LNCAP (cell line): ENCODE data around the gene PTCD1.

Source experiments
- CTCF ChIP-seq: fragments of 450-650 bp; IDR thresholded peaks from 2 replicates; pipeline ENCODE4 v1.5.1; 2017; ENCODE audit warnings: mild to moderate bottlenecking

PTCD1 gene

GRCh38 chr7:99415513-99416127 lies 23.0 kb downstream of the PTCD1 start:
- TF ChIP-seq CTCF: peak; percentile 70

- no peak for TF ChIP-seq CTCF
Observed at GRCh38 chr7:99410635-99411034, 28.0 kb downstream of the PTCD1 start.

GRCh38 chr7:99409806-99410205 lies 28.8 kb downstream of the PTCD1 start:
- no peak for TF ChIP-seq CTCF

- no peak for TF ChIP-seq CTCF
Observed at GRCh38 chr7:99409192-99409572, 29.4 kb downstream of the PTCD1 start.

GRCh38 chr7:99408379-99409191 lies 30.0 kb downstream of the PTCD1 start, which contains the start of the genes BUD31 and PDAP1:
BUD31 (plus strand) TSS chr7:99408969; CDS start chr7:99411093, 2,124 bp downstream.
PDAP1 (minus strand) TSS chr7:99408597; CDS start chr7:99408548, 49 bp downstream.
- no peak for TF ChIP-seq CTCF

- TF ChIP-seq CTCF: no peak
Observed at GRCh38 chr7:99407872-99408378, 30.7 kb downstream of the PTCD1 start.

GRCh38 chr7:99406557-99406956 lies 32.0 kb downstream of the PTCD1 start:
- TF ChIP-seq CTCF: no peak
